ENCODE results near the gene TSPY2.
"Not testable (repeated sequence)": the region's sequence is repeated elsewhere in the genome, so short reads cannot be mapped to it uniquely, and the experiment has no call there.

DNA sequence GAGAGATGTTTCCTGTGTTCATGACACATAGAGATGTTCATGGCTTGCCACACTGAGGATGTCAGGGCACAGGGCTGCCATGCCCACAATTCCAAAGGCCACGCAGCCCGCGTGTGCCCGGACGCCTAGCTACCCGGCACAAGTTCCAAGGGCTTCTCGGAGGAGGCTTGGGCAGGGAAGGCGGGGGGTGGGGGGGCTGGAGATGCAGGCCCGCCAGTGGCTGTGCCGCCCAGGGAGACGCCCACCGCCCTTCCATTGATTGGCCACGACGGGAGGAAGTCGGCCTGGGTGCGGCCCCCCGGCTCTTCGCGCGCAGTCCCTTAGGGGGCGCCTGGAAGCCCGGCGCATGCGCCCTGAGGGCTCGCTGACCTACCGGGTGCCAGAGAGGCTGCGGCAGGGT, at the start of gene TSPY2:
- not testable (repeated sequence) for TF ChIP-seq POLR2A, POLR2AphosphoS5 (IDR thresholded peaks at IDR 0.05)
- TF ChIP-seq, protein P1, sequence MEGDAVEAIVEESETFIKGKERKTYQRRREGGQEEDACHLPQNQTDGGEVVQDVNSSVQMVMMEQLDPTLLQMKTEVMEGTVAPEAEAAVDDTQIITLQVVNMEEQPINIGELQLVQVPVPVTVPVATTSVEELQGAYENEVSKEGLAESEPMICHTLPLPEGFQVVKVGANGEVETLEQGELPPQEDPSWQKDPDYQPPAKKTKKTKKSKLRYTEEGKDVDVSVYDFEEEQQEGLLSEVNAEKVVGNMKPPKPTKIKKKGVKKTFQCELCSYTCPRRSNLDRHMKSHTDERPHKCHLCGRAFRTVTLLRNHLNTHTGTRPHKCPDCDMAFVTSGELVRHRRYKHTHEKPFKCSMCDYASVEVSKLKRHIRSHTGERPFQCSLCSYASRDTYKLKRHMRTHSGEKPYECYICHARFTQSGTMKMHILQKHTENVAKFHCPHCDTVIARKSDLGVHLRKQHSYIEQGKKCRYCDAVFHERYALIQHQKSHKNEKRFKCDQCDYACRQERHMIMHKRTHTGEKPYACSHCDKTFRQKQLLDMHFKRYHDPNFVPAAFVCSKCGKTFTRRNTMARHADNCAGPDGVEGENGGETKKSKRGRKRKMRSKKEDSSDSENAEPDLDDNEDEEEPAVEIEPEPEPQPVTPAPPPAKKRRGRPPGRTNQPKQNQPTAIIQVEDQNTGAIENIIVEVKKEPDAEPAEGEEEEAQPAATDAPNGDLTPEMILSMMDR (IDR thresholded peaks at IDR 0.05): not testable (repeated sequence)

Data from sigmoid colon (tissue), 4 donors.